Stomach (tissue), 4 donors: ENCODE measurements around the gene CELSR1.

Source experiments
- CTCF ChIP-seq, 7 experiments: fragments of 450-650 bp in 4 of 7; fragments of 200-600 bp in 3 of 7; sonication (generic) in 3 of 7; IDR thresholded peaks; one replicate each; pipeline ENCODE4 v1.5.1; 2016 to 2019; ENCODE audit warnings: antibody characterized with exemption in 7 of 7, control low read depth in 2 of 7, mild to moderate bottlenecking in 1 of 7
- POLR2AphosphoS5 ChIP-seq, 3 donors: sonication (generic); formaldehyde crosslinking; IDR thresholded peaks; one replicate each; pipeline ENCODE4 v1.6.1; 2016; ENCODE audit warnings: antibody characterized with exemption in 3 of 3

- no peak for TF ChIP-seq CTCF (IDR thresholded peaks at IDR 0.05)
- no peak for TF ChIP-seq POLR2AphosphoS5 (IDR thresholded peaks at IDR 0.05)
Measured at GRCh38 chr22:46444390-46444854, 93.0 kb downstream of the CELSR1 start.
